ENCODE results near the gene ITGAD.

GRCh38 chr16:31458073-31458843 is 65.1 kb downstream of the ITGAD start:
- TF ChIP-seq CTCF (IDR thresholded peaks at IDR 0.05) (peak in 4 of 7 experiments; percentile 34 to 51 (median 40)), POLR2A (IDR thresholded peaks at IDR 0.05) (peak; percentile 20 to 53 (median 38))

All from body of pancreas (tissue), 4 donors.